Neural progenitor cell (in vitro differentiated cells): ENCODE data around the gene ALK. TPM values are rescaled to one million over a fixed set of nuclear protein-coding genes. Genes with fewer than 3 reads are reported as not detected.

Experiments
- DNase-seq: peaks from one replicate; pipeline ENCODE4 v3.0.0-alpha.2; 2016; ENCODE audit warnings: low spot score
- H2AFZ ChIP-seq: fragments of 200-600 bp; sonication (generic); replicated peaks from 2 replicates; pipeline ENCODE4 v1.6.1; 2016; ENCODE audit warnings: antibody characterized with exemption
- H3F3A ChIP-seq: fragments of 200-600 bp; sonication (generic); 2 replicates; pipeline ENCODE4 v1.6.1; 2016; ENCODE audit warnings: antibody characterized with exemption, low read depth
- H3K27ac ChIP-seq: fragments of 200-600 bp; sonication (generic); 2 replicates; pipeline ENCODE4 v1.5.1; 2016; ENCODE audit warnings: mild to moderate bottlenecking
- H3K27me3 ChIP-seq: fragments of 200-600 bp; sonication (generic); 2 replicates; pipeline ENCODE4 v1.6.1; 2016; ENCODE audit warnings: mild to moderate bottlenecking, moderate library complexity
- H3K36me3 ChIP-seq: fragments of 200-600 bp; sonication (generic); 2 replicates; pipeline ENCODE4 v1.5.1; 2016
- H3K4me1 ChIP-seq: fragments of 200-600 bp; sonication (generic); 2 replicates; pipeline ENCODE4 v1.6.1; 2016; ENCODE audit warnings: mixed run types
- H3K4me2 ChIP-seq: fragments of 200-600 bp; sonication (generic); 2 replicates; pipeline ENCODE4 v1.6.1; 2016
- H3K4me3 ChIP-seq: fragments of 200-600 bp; sonication (generic); 2 replicates; pipeline ENCODE4 v1.5.1; 2016
- H3K79me2 ChIP-seq: fragments of 200-600 bp; sonication (generic); 2 replicates; pipeline ENCODE4 v1.6.1; 2016; ENCODE audit warnings: low read depth
- H3K9ac ChIP-seq: fragments of 200-600 bp; sonication (generic); 2 replicates; pipeline ENCODE4 v1.6.1; 2016
- H3K9me3 ChIP-seq: fragments of 200-600 bp; sonication (generic); 2 replicates; pipeline ENCODE4 v1.5.1; 2016; ENCODE audit warnings: low read depth
- H4K20me1 ChIP-seq: fragments of 200-600 bp; sonication (generic); 2 replicates; pipeline ENCODE4 v1.6.1; 2016; ENCODE audit warnings: low read depth
- H3K27ac Mint-ChIP-seq: 3 replicates; pipeline ENCODE4 v1.8.0; 2021; ENCODE audit warnings: mixed read lengths
- H3K27me3 Mint-ChIP-seq: 2 replicates; pipeline ENCODE4 v1.8.0; 2022; ENCODE audit warnings: low read depth, mild to moderate bottlenecking, inconsistent platforms, moderate library complexity, mixed read lengths; ENCODE audit not compliant: insufficient read depth
- H3K36me3 Mint-ChIP-seq: 3 replicates; pipeline ENCODE4 v1.8.0; 2021; ENCODE audit warnings: mixed read lengths
- H3K4me1 Mint-ChIP-seq: 3 replicates; pipeline ENCODE4 v1.8.0; 2021; ENCODE audit warnings: mixed read lengths
- H3K4me3 Mint-ChIP-seq: 3 replicates; pipeline ENCODE4 v1.8.0; 2021; ENCODE audit warnings: mild to moderate bottlenecking, moderate library complexity, mixed read lengths
- H3K9me3 Mint-ChIP-seq: 3 replicates; pipeline ENCODE4 v1.8.0; 2020; ENCODE audit warnings: mixed read lengths
- CTCF ChIP-seq: fragments of 200-600 bp; sonication (generic); IDR thresholded peaks from 2 replicates; pipeline ENCODE4 v1.5.1; 2017; ENCODE audit warnings: antibody characterized with exemption, mild to moderate bottlenecking
- EZH2 ChIP-seq: fragments of 200-600 bp; sonication (generic); IDR thresholded peaks from 2 replicates; pipeline ENCODE4 v1.6.1; 2017; ENCODE audit warnings: antibody characterized with exemption, mild to moderate bottlenecking, moderate library complexity
- EZH2phosphoT487 ChIP-seq: fragments of 200-600 bp; sonication (generic); IDR thresholded peaks from 2 replicates; pipeline ENCODE4 v1.6.1; 2017; ENCODE audit warnings: antibody characterized with exemption
- total RNA-seq: library from RNA; depleted of rRNA; stranded (reverse); fragments of >200 nt; gene quantifications from 2 replicates; pipeline ENCODE4 v1.2.3, GENCODE V29; 2015; ENCODE audit warnings: low replicate concordance

Gene ALK
- total RNA-seq, 1 donor from 2014 or later: not detected

- peak; percentile 87 for DNase-seq
- Mint-ChIP-seq H3K4me1 (peaks cover 19% of the 10 kb centered on the region), H3K36me3 (no peaks in the 10 kb centered on the region), H3K27ac (no peak overlapping the region), H3K27me3 (peaks cover 11% of the 10 kb centered on the region), H3K4me3 (no peak overlapping the region), H3K9me3 (no peaks in the 10 kb centered on the region)
- H3K79me2 ChIP-seq: no peaks in the 10 kb centered on the region
- H3K4me2 ChIP-seq: no peak overlapping the region
- H3K9ac ChIP-seq: no peak overlapping the region
- H3F3A ChIP-seq: no peaks in the 10 kb centered on the region
- TF ChIP-seq CTCF (peak; percentile 99), EZH2 (no peak)
- H3K4me1 ChIP-seq: peaks cover 9% of the 10 kb centered on the region
- no peak overlapping the region for H3K4me3 ChIP-seq
- peaks cover 69% of the 10 kb centered on the region for H3K27me3 ChIP-seq
- H3K36me3 ChIP-seq: no peaks in the 10 kb centered on the region
- peaks cover 24% of the 10 kb centered on the region for H4K20me1 ChIP-seq
- H3K27ac ChIP-seq: no peak overlapping the region
- no peak overlapping the region for H2AFZ ChIP-seq
- H3K9me3 ChIP-seq: no peaks in the 10 kb centered on the region
Measured at GRCh38 chr2:29923110-29923721, 1.8 kb upstream of the ALK start.

- no peaks in the 10 kb centered on the region for H3K79me2 ChIP-seq
- H3K27ac ChIP-seq: no peak overlapping the region
- no peaks in the 10 kb centered on the region for H3F3A ChIP-seq
- Mint-ChIP-seq H3K4me3 (peak overlapping the region; percentile 7), H3K36me3 (no peaks in the 10 kb centered on the region), H3K4me1 (peaks cover 19% of the 10 kb centered on the region), H3K27me3 (peaks cover 11% of the 10 kb centered on the region), H3K9me3 (no peaks in the 10 kb centered on the region), H3K27ac (no peak overlapping the region)
- no peaks in the 10 kb centered on the region for H3K9me3 ChIP-seq
- H3K36me3 ChIP-seq: no peaks in the 10 kb centered on the region
- no peak overlapping the region for H3K4me2 ChIP-seq
- no peak for DNase-seq
- peaks cover 75% of the 10 kb centered on the region for H3K27me3 ChIP-seq
- peaks cover 9% of the 10 kb centered on the region for H3K4me1 ChIP-seq
- no peak overlapping the region for H3K4me3 ChIP-seq
- no peak overlapping the region for H3K9ac ChIP-seq
- H2AFZ ChIP-seq: no peak overlapping the region
- H4K20me1 ChIP-seq: peaks cover 24% of the 10 kb centered on the region
- no peak for TF ChIP-seq EZH2
- no peak for TF ChIP-seq CTCF
Measured at GRCh38 chr2:29922605-29923004, 1.2 kb upstream of the ALK start.

GRCh38 chr2:29920631-29921559, 491 bp downstream of the ALK start:
- Histone ChIP-seq H3F3A (no peaks in the 10 kb centered on the region), H3K27ac (no peak overlapping the region), H2AFZ (peak overlapping the region; percentile 45), H4K20me1 (peaks cover 24% of the 10 kb centered on the region), H3K79me2 (no peaks in the 10 kb centered on the region), H3K4me1 (peaks cover 9% of the 10 kb centered on the region), H3K4me3 (peak overlapping the region; percentile 67), H3K9me3 (no peaks in the 10 kb centered on the region), H3K27me3 (peaks cover 88% of the 10 kb centered on the region), H3K4me2 (peak overlapping the region; percentile 94), H3K36me3 (no peaks in the 10 kb centered on the region), H3K9ac (no peak overlapping the region)
- Mint-ChIP-seq H3K4me1 (peaks cover 19% of the 10 kb centered on the region), H3K27ac (no peak overlapping the region), H3K4me3 (peak overlapping the region; percentile 86), H3K27me3 (peaks cover 13% of the 10 kb centered on the region), H3K36me3 (no peaks in the 10 kb centered on the region), H3K9me3 (no peaks in the 10 kb centered on the region)
- TF ChIP-seq CTCF: no peak
- TF ChIP-seq EZH2: peak; percentile 82
- peak; percentile 28 for TF ChIP-seq EZH2phosphoT487
- peak; percentile 37 for DNase-seq
